Hematopoietic multipotent progenitor cell treated with erythropoietin and hydrocortisone succinate and interleukin-3 and kit ligand, for 17 days (in vitro differentiated cells): ENCODE results near the gene WDR93.
"Not testable (repeated sequence)": the region's sequence is repeated elsewhere in the genome, so short reads cannot be mapped to it uniquely, and the experiment has no call there.

Experiments used
- DNase-seq: peaks from one replicate; pipeline ENCODE4 v3.0.0-alpha.2; 2015; ENCODE audit warnings: low spot score

The WDR93 gene

GRCh38 chr15:89685995-89686394, 4.6 kb upstream of the WDR93 start:
- DNase-seq: no peak

DNA sequence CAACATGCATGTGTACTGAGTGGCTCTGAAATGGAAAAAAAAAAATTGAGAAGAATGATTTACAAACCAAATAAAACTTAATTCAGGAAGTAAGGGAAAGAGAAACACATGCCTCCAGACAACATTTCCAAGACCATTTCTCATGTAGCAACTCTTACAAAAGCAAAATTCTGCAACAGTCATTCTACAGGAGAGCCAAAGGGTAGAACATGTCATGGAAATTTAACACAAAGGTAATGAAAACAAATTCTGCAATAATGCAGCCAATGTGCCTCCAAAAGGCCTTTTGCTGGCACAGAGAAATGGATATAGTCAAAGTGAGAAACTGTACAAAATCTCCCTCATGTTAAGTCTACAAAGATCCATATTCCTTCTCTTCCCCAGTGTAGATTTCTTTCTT, 4.1 kb upstream of the WDR93 start:
- DNase-seq: no peak

DNA sequence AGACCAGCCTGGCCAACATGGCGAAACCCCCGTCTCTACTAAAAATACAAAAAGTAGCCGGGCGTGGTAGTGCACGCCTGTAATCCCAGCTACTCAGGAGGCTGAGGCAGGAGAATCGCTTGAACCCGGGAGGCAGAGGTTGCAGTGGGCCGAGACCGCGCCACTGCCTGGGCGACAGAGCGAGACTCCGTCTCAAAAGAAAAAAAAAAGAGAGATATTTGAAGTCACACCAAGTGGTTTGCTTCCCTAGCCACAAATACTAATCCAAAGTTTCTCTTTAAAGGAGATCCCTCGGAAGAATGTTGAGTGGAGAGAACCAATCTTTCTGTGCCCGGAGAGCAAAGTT, 708 bp upstream of the WDR93 start:
- not testable (repeated sequence) for DNase-seq

GRCh38 chr15:89693091-89693490, 2.5 kb downstream of the WDR93 start:
- no peak for DNase-seq

DNA sequence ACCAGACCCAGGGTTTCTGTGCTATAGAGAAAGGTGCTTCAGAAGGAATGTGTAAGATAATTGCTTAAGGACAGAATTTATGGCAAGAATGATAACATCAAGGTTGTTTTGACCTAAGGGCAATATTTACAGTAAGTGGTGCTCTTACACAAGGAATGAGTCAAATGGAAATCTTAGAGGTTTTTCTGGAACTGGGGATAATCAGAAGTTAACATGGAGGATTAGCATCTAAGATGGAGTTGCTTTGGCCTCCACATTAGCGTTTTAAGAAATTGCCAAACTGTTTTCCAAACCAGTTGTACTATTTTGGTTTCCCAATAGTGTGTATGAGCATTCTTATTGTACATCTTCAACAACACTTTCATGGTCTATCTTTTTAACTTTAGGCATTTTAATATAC, 3.1 kb downstream of the WDR93 start:
- DNase-seq: no peak

- DNase-seq: no peak
These were observed 4.6 kb downstream of the WDR93 start for GRCh38 chr15:89695198-89695597.

DNA sequence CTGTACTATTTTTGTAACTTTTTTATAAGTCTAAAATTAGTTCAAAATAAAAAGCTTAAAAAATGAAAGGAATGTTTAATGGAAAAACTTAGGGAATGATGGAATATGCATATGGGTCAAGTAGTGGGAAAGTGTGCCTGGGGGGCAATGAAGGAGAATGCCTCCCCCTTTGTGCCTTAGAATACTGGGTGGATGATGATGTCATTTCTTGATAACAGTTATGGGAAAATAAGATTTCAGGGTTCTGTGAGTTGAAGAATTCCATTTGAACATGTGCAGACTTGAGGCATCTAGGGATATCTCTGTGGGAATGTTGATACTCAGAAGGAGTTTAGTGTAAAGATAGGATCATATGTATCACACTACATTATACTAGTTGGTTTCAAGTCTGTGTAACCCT, 13.8 kb downstream of the WDR93 start:
- no peak for DNase-seq

DNA sequence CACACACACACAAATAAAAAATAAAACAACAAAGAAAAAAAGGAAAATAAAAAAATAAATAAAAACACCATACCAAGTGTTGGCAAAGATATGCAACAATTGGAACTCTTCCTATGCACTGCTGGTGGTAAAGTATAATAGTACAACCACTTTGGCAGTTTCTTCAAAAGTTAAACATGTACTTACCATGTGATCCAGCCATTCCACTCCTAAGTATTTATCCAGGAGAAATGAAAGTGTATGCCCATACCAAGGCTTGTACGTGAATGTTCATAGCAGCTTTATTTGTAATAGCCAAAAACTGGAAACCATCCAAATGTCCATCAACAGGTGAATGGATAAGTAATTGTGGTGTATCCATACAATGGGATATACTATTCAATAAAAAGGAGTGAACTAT, 17.0 kb downstream of the WDR93 start:
- no peak for DNase-seq

GRCh38 chr15:89714775-89715174, 24.2 kb downstream of the WDR93 start:
- DNase-seq: no peak

- no peak for DNase-seq
These were observed 32.4 kb downstream of the WDR93 start for GRCh38 chr15:89723031-89723430.

DNA sequence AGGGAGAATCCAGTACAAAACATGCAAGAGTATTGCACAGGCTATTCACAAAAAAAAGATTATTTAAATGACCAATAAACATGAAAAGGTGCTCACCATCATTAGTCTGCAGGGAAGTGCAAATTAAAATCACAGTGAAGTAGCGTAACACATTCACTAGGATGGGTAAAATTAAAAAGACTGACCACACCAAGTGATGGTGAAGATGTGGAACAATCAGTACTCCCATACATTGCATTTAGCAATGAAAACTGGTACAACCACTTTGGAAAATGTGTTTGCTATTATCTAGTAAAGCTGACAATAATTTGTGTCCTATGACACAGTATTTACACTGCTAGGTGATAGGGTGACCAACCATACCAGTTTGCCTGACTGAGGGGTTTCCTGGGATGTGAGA, 34.0 kb downstream of the WDR93 start:
- DNase-seq: no peak

DNA sequence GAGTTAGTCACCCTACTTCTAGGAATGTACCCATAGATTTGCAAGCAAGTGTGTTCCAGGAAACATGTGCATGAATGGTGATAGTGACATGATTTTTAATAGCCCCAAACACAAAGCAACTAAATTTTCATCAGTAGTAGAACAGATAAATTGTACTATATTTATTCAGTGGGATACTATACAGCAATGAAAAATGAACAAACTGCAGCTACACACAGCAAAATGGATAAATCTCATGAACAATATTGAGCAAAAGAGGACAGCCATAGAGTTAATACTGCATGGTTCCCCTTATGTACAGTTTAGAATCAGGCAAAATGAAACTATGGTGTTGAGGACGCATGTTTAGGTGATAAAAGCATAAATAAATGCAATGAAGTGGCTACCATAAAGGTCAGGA, 34.5 kb downstream of the WDR93 start:
- DNase-seq: no peak

DNA sequence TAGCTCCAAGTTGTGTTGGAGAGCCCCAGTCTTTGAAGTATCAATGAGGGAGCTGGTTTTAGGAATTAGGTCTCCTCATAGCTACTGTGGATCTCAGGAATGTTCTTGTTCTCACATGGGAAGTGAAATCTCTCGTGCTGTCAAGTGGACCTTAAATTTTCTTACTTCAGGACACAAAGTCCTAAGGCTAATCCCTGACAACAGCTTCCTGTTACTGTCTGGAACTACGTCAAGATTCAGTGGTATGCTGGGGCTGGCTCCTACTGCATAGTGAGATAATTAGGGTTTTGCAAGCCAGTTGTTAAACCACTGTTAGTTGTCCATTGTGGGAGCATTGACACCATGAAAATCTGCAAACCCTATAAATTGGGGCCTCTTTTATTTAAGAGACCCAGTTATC, 37.6 kb downstream of the WDR93 start:
- no peak for DNase-seq

GRCh38 chr15:89731275-89731674, 40.7 kb downstream of the WDR93 start:
- DNase-seq: no peak

DNA sequence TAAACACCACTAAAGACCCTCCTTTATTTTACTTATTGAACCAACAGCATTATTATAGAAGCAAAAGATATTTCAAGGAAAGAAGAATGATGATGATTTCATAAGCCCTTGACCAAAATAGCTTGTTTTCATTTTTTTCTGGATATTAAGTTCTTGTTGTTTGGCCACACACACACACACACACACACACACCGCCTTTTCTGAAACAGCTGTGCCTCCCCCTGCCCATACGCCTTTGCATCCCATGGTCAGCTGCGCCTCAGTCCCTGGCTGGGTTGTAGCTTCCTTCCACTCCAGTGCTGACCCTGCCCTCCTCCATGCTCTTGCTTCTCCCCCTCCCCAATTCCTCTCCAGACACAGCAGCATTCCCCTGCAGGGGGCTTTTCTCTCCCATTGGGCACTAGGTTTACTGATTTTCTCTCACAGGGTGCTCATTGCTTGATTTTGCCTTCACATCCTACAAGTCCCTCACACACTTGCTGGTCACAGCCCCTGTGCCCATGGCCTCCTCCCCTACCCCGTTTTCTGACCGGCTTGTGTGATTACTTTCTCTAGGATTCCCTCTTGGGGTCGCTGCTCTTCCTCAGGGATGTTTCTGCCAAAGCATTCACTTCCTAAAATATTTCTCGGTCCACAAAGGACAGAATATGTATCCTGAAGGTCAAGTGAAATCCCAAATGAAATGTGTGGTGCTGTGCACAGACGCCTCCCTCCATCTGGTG, 42.0 kb downstream of the WDR93 start:
- no peak for DNase-seq

- DNase-seq: no peak
These were observed 45.2 kb downstream of the WDR93 start for GRCh38 chr15:89735773-89736172.

GRCh38 chr15:89740137-89740536, 49.5 kb downstream of the WDR93 start:
- peak; percentile 74 for DNase-seq

GRCh38 chr15:89743011-89743410, 52.4 kb downstream of the WDR93 start:
- no peak for DNase-seq

- no peak for DNase-seq
These were observed 53.0 kb downstream of the WDR93 start for GRCh38 chr15:89743594-89743993.

- no peak for DNase-seq
These were observed 54.5 kb downstream of the WDR93 start for GRCh38 chr15:89745131-89745530.

GRCh38 chr15:89745768-89746167, 55.2 kb downstream of the WDR93 start:
- no peak for DNase-seq

DNA sequence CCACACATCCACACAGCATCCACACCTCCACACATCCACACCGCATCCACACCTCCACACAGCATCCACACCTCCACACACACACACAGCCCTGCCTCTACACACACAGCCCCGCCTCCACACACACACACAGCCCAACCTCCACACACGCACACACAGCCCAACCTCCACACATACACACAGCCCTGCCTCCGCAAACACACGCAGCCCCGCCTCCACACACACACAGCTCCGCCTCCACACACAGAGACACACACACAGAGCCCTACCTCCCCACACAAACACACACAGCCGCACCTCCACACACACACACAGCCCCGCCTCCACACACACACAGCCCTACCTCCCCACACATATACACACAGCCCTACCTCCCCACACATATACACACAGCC, 55.8 kb downstream of the WDR93 start:
- DNase-seq: no peak

DNA sequence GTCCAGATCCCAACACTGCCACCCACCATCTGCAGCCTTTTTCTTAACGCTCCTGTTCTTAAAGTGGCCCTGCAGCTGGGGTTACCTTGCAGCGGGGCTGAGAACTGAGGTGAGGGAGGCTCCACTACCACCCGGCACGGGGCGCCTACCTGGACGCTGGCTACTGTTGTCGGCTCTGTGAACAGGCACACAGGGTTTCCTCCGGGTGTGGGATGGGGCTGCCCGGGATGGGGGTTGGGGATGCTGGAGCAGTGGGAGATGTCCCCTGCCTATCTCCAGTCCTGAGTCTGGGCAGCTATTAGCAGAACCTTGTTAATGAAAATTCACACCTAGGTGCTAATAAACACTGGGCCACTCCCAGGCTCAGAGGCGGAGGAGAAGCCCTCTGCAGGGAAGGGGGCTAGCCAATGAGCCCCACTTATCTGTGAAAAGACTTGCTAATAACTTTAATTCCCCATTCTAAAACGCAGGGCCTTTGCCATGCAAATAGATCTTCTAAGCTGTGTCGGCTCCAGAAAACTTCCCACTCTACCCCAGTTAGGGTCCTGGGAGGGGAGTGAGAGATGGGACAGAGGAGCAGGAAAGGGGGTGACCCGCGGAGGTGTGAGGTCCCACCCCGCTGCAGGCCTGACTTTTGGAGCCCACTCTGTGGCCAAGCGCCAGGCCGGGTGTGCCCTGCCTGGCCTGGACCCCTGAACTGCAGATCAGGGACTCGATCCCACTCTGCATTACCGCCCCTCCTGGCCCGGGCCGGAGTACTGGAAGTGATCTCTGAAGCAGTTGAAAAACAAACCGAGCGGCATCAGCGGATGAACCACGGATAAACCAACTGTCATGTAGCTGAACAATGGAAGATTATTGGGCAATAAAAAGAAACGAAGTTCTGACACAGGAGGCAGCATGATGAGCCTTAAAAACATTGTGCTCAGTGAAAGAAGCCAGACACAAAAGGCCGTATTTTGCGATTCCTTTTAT, 57.4 kb downstream of the WDR93 start:
- no peak for DNase-seq

GRCh38 chr15:89749054-89749453, 58.4 kb downstream of the WDR93 start:
- no peak for DNase-seq
